AG10803 (cell line): Measurements from ENCODE around the gene GGN.

Experiments used
- DNase-seq: peaks from one replicate; pipeline ENCODE4 v3.0.0; 2010; ENCODE audit warnings: low read depth
- H3K4me3 ChIP-seq: 2 replicates; pipeline ENCODE4 v1.5.1; 2011; ENCODE audit warnings: mild to moderate bottlenecking, low read length, control low read depth
- TF ChIP-seq, protein P1 (sequence below): conservative IDR thresholded peaks from 2 replicates; pipeline ENCODE4 v1.5.1; 2011; ENCODE audit warnings: mild to moderate bottlenecking, low read length, control low read depth, inconsistent platforms

Gene GGN

DNA sequence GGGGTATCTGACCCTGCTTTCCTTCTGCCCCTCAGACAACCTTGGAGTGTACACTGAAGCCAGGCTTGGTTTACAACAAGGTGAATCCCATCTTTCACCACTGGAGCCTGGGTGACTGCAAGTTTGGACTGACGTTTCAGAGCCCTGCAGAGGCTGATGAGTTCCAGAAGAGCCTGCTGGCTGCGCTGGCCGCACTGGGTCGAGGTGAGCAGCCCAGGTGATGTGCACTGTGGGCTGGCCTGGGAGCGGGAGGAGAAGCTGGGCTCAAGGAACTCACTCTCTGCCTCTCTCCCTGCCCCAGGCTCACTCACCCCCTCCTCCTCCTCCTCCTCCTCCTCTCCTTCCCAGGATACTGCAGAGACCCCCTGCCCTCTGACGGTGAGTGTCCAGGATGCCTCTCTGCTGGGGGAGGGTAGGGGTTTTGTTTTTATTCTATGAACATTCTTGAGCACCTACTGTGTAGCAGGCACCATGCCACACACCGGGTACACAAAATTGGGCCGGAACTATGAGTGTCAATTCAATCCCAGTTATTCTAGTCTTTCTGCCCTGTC is 4.2 kb upstream of the GGN start:
- TF ChIP-seq, protein P1, sequence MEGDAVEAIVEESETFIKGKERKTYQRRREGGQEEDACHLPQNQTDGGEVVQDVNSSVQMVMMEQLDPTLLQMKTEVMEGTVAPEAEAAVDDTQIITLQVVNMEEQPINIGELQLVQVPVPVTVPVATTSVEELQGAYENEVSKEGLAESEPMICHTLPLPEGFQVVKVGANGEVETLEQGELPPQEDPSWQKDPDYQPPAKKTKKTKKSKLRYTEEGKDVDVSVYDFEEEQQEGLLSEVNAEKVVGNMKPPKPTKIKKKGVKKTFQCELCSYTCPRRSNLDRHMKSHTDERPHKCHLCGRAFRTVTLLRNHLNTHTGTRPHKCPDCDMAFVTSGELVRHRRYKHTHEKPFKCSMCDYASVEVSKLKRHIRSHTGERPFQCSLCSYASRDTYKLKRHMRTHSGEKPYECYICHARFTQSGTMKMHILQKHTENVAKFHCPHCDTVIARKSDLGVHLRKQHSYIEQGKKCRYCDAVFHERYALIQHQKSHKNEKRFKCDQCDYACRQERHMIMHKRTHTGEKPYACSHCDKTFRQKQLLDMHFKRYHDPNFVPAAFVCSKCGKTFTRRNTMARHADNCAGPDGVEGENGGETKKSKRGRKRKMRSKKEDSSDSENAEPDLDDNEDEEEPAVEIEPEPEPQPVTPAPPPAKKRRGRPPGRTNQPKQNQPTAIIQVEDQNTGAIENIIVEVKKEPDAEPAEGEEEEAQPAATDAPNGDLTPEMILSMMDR = no peak
- DNase-seq = no peak
- no peak overlapping the region for H3K4me3 ChIP-seq

DNA sequence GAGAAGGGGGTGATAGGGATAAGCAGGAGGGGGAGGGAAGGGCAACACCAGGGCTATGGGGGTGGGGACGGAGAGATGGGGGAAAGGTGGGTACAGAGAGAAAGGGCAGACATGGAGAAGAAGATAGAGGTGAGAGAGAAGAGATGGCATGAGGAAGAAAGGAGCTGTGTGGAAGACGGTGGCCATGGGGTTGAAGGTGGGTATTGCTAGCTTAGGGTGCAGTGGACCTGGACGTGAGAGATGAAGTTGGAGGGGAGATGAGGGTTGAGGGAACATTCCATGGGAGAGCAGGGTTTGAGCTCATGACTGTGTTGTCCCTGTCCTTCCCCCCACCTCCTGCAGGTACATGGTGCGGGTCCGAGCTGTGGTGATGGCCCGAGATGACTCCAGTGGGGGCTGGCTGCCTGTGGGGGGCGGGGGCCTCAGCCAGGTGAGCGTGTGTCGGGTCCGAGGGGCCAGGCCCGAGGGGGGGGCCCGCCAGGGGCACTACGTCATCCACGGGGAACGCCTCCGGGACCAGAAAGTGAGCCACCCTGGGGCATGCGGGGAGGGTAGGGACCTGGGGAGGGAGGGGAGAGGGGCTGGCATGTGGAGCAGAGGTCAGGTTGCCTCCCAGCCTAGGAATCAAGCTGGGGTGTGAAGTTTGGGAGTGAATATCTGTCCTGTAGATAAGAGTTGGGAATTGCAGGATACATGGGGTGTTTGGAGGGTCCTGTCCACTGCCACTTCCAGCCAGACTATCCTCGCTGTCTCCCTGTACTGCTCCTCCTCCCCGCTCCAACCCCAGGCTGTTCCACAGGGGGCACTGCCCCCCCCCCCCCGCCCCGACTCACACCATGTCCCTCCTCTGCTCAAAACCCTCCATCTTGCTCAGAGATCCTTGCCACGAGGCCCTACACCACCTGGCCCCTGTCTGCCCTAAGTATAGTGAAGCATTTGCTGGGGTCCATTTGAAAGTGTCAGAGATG is 2.4 kb upstream of the GGN start:
- DNase-seq = no peak
- TF ChIP-seq, protein P1 = no peak
- peak overlapping the region; percentile 83 for H3K4me3 ChIP-seq

DNA sequence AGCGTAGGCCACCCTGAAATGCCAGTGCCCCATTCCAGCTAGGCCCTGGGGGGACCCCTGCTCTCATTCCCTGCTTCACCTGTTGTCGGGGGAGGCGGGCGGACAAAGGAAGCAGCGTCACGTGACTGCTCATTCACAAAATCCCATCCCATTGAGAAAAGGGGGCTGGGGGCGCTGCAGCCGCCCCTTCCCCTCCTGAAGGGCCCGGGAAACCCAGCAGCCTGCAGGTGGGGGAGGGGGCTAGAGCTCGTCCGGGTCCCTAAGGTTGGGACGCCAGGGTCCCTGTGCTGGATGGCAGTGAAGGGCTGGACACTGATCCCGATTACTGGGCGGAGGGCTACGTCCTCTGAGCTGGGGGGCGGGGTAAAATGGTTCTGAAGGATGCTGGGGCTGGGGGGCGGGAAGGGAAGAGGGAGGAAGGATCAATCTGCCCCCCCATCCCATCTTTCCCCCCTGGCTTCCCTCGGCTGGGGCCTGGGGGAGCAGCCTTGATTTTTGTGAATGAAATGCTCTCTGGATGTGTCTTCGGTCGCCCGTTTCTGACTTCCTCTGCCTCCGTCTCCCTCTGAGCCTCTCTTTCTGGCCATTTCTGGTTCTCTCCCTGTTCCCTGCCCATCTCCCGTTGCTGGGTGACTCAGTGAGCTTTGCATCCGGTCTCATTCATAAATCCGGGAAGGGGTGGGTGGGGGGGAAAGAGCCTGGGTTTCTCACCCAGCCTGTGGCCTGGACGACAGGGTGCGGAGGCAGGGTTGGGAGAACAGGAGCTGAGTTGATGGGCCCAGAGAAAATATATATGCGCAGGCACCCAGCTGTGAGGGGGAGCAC is 1.5 kb upstream of the GGN start:
- peak overlapping the region; percentile 83 for H3K4me3 ChIP-seq
- DNase-seq = peak; percentile 69
- TF ChIP-seq, protein P1 = no peak

DNA sequence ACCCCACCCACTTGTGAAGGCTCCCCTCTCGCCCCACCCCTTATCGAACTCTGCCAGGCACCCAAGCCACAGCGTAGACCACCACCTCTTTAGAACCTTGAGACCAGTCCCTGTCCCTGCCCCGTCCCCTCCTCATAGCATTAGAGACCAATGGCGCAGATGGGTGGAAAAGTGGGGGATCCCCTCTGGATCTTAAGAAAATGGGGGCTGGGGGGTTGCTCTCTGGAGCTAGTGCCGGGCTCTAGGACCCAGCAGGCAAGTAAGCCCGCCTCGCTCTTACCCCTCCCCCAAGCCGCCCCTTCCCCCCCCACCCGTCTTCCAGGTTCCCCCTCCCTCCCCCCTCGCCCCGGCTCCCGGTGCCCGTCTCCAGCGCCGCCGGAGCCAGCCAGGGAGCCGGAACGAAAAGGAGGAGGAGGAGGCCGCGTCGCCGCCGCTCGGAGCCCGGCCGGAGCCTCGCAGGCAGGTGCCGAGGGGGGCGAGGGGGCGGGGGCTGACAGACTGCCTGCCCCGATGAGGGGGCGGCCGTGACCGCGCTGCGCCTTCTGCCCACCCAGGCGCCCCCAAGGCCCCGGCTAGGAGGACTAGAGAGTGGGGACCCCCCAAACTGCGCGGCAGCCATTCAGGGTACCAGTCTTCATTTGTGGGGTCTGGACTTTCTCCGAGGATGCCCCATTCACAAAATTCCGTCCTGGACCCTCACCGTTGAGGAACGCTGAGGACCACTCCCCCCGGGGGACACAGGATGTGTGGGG is 691 bp upstream of the GGN start, which contains the start of gene SPRED3:
Gene SPRED3, plus strand, starts transcription at position 349 of the 752 bp plus-strand sequence. CDS start 1,606 bp downstream, outside the sequence.
- peak within 1 kb of the TSS; percentile 83 for H3K4me3 ChIP-seq
- peak; percentile 61 for DNase-seq
- TF ChIP-seq, protein P1 = no peak

DNA sequence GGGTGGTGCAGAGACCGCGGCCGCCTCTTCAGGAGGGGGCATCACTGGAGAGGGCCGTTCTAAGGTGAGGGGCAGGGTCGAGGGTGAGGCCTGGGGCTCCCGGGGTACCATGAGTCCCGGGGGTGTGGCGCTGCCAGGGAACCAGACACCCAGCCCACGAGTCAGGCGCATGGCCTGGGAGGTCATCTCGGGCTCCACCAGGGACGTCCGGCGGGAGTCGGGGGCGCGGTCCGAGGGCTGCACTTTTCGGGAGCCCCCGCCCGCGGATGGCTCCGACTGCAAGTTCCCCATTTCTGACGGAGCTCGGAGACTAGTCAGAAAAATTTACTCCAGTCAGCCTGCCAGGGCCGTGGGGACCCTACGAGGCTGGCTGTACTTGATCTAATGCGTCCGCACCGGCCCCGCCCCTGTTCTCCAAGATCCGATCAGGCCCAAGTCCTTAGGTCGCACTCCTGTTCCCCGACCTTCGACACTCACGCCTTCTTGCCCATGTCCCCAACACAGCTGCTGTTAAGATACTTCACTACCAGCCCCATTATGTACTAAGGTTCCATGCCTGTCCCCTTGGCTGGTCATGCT is 774 bp downstream of the GGN start:
- DNase-seq = no peak
- peak overlapping the region; percentile 83 for H3K4me3 ChIP-seq
- TF ChIP-seq, protein P1 = no peak

DNA sequence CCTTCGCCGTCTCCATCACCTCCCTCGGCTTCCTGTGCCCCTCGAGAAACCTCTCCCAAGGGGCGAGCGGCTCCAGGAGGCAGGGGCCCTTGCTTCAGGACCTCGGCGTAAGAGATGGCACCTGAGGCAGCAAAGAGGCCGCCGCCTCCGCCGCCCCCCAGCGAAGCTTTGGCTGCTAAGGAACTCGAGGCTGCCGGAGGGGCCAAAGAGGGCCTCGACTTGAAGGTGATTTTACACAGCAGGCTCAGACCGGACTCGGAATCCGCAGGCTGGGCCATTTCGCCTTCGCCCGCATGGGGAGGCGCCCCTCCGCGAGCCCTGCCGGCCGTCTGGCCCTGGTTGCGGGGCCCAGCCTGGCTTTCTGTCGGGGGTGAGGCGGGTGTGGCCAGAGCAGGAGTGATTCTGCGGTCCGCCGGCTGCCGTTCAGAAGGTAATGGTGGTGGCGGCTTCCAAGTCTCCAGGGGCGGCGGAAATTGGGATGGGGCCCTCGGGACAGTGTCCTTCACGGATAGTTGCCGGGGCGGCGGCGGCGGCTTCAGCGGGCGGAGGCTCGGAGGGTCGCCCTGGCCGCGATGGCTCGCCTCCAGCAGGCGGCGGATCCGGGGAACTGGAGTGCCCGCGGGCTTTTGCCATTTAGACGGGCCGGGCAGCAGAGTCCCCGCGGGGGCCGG is 1.4 kb downstream of the GGN start:
- DNase-seq = no peak
- no peak overlapping the region for H3K4me3 ChIP-seq
- TF ChIP-seq, protein P1 = no peak
